Neural cell (in vitro differentiated cells): Measurements from ENCODE around the gene CDC37L1. TPM values are rescaled to one million over a fixed set of nuclear protein-coding genes. Genes with fewer than 3 reads are reported as not detected.
A peak's percentile ranks its signal among the peaks of the same experiment; 100 is the strongest.

ENCODE experiments used
- H2AFZ ChIP-seq: fragments of 200-600, 300-800 bp; sonication (generic), shearing (Covaris generic); 2 replicates; pipeline ENCODE4 v1.6.0; 2014; ENCODE audit warnings: low read depth, mild to moderate bottlenecking, antibody characterized with exemption, low read length, moderate library complexity
- H3F3A ChIP-seq: fragments of 200-600 bp; shearing (Covaris generic); 2 replicates; pipeline ENCODE4 v1.6.1; 2016; ENCODE audit warnings: mild to moderate bottlenecking, moderate library complexity, mixed read lengths, antibody characterized with exemption, low read length; ENCODE audit not compliant: insufficient read depth, poor library complexity, severe bottlenecking
- H3K27ac ChIP-seq: fragments of 200-600, 300-800 bp; sonication (generic), shearing (Covaris generic); 2 replicates; pipeline ENCODE4 v1.5.1; 2014; ENCODE audit warnings: mild to moderate bottlenecking, low read length, moderate library complexity
- H3K27me3 ChIP-seq: fragments of 300-800, 200-600 bp; sonication (generic), shearing (Covaris generic); 2 replicates; pipeline ENCODE4 v1.6.0; 2014; ENCODE audit warnings: mild to moderate bottlenecking, low read depth, low read length, moderate library complexity; ENCODE audit not compliant: insufficient read depth
- H3K36me3 ChIP-seq: fragments of 300-800, 200-600 bp; sonication (generic), shearing (Covaris generic); 2 replicates; pipeline ENCODE4 v1.5.1; 2014; ENCODE audit warnings: mild to moderate bottlenecking, antibody characterized with exemption, low read length, moderate library complexity; ENCODE audit not compliant: insufficient read depth
- H3K4me2 ChIP-seq: fragments of 300-800, 200-600 bp; sonication (generic), shearing (Covaris generic); 2 replicates; pipeline ENCODE4 v1.6.0; 2014; ENCODE audit warnings: mild to moderate bottlenecking, low read length
- H3K4me3 ChIP-seq: fragments of 300-800, 200-600 bp; sonication (generic), shearing (Covaris generic); 2 replicates; pipeline ENCODE4 v1.5.1; 2014; ENCODE audit warnings: mild to moderate bottlenecking, low read length, moderate library complexity
- H3K79me2 ChIP-seq: fragments of 200-600 bp; shearing (Covaris generic); replicated peaks from 2 replicates; pipeline ENCODE4 v1.6.0; 2014; ENCODE audit warnings: mild to moderate bottlenecking, low read length, moderate library complexity; ENCODE audit not compliant: insufficient read depth
- H3K9ac ChIP-seq: fragments of 300-800, 200-600 bp; sonication (generic), shearing (Covaris generic); 2 replicates; pipeline ENCODE4 v1.6.1; 2016; ENCODE audit warnings: mild to moderate bottlenecking, low read length, mixed read lengths
- H3K9me2 ChIP-seq: fragments of 200-600 bp; shearing (Covaris generic); 2 replicates; pipeline ENCODE4 v1.6.1; 2016; ENCODE audit warnings: mild to moderate bottlenecking, low read length, mixed read lengths; ENCODE audit not compliant: insufficient read depth
- H3K9me3 ChIP-seq: fragments of 200-600, 300-800 bp; sonication (generic), shearing (Covaris generic); 2 replicates; pipeline ENCODE4 v1.6.1; 2016; ENCODE audit warnings: mild to moderate bottlenecking, mixed run types, low read length, moderate library complexity, mixed read lengths
- H4K20me1 ChIP-seq: fragments of 200-600 bp; shearing (Covaris generic); 2 replicates; pipeline ENCODE4 v1.6.1; 2016; ENCODE audit warnings: mild to moderate bottlenecking, mixed run types; ENCODE audit not compliant: insufficient read depth
- EP300 ChIP-seq: fragments of 450-650 bp; conservative IDR thresholded peaks from 2 replicates; pipeline ENCODE4 v1.6.1; 2014; ENCODE audit warnings: antibody characterized with exemption, mild to moderate bottlenecking, moderate library complexity; ENCODE audit not compliant: poor library complexity, severe bottlenecking
- EZH2 ChIP-seq: fragments of 200-600, 300-800 bp; shearing (Covaris generic), sonication (generic); IDR thresholded peaks from 2 replicates; pipeline ENCODE4 v1.6.1; 2014; ENCODE audit warnings: antibody characterized with exemption, low read length, borderline replicate concordance, mild to moderate bottlenecking; ENCODE audit not compliant: insufficient read depth, poor library complexity, severe bottlenecking
- MXI1 ChIP-seq: fragments of 450-650 bp; conservative IDR thresholded peaks from 2 replicates; pipeline ENCODE4 v1.6.1; 2014; ENCODE audit warnings: antibody characterized with exemption, mild to moderate bottlenecking; ENCODE audit not compliant: poor library complexity, severe bottlenecking
- POLR2AphosphoS5 ChIP-seq: IDR thresholded peaks from 2 replicates; pipeline ENCODE4 v1.6.1; 2012
- RAD21 ChIP-seq: fragments of 450-650 bp; conservative IDR thresholded peaks from 2 replicates; pipeline ENCODE4 v1.6.1; 2014; ENCODE audit warnings: antibody characterized with exemption, mild to moderate bottlenecking, moderate library complexity
- SMC3 ChIP-seq: fragments of 450-650 bp; conservative IDR thresholded peaks from 2 replicates; pipeline ENCODE4 v1.6.1; 2014; ENCODE audit warnings: antibody characterized with exemption, mild to moderate bottlenecking, moderate library complexity; ENCODE audit not compliant: poor library complexity
- TAF1 ChIP-seq: IDR thresholded peaks from 2 replicates; pipeline ENCODE4 v1.6.1; 2012; ENCODE audit warnings: low read depth
- polyA plus RNA-seq: library from polyadenylated mRNA; depleted of rRNA; stranded (reverse); fragments of >200 nt; gene quantifications from 2 replicates; pipeline ENCODE4 v1.2.3, GENCODE V29; 2014
- TF ChIP-seq, protein P1 (sequence below): fragments of 450-650 bp; IDR thresholded peaks from 2 replicates; pipeline ENCODE4 v1.5.1; 2014; ENCODE audit warnings: antibody characterized with exemption, mild to moderate bottlenecking, moderate library complexity; ENCODE audit not compliant: poor library complexity, severe bottlenecking
- TF ChIP-seq, protein P2 (sequence below): IDR thresholded peaks from 2 replicates; pipeline ENCODE4 v1.6.1; 2012; ENCODE audit warnings: borderline replicate concordance

Gene CDC37L1
- polyA plus RNA-seq, 1 donor from 2014 or later: 34.7 TPM

DNA sequence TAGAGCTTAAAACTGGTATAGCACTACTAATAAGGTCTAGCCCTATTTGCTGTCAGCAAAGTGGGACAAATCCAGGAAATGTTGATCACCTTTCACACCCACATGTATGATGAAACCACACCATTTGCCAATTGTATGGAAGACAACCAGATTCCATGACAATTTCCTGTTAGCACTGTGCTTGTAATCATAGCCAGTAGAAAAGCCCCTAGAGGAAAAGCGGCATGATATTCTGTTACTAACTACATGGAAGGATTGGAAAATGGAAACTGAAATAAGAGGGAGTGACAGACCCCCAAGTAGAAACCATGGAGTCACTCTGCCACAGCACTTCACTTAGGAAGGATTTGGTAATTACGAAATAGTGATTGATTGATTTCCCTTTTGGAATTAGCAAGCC lies 14.0 kb upstream of the CDC37L1 start:
- H3K9ac ChIP-seq: no peak overlapping the region
- no peak overlapping the region for H2AFZ ChIP-seq
- H3K9me3 ChIP-seq: no peaks in the 10 kb centered on the region
- no peaks in the 10 kb centered on the region for H4K20me1 ChIP-seq
- TF ChIP-seq TAF1 (no peak), MXI1 (no peak), EP300 (no peak), RAD21 (no peak), EZH2 (no peak), SMC3 (no peak), POLR2AphosphoS5 (no peak)
- TF ChIP-seq, protein P1, sequence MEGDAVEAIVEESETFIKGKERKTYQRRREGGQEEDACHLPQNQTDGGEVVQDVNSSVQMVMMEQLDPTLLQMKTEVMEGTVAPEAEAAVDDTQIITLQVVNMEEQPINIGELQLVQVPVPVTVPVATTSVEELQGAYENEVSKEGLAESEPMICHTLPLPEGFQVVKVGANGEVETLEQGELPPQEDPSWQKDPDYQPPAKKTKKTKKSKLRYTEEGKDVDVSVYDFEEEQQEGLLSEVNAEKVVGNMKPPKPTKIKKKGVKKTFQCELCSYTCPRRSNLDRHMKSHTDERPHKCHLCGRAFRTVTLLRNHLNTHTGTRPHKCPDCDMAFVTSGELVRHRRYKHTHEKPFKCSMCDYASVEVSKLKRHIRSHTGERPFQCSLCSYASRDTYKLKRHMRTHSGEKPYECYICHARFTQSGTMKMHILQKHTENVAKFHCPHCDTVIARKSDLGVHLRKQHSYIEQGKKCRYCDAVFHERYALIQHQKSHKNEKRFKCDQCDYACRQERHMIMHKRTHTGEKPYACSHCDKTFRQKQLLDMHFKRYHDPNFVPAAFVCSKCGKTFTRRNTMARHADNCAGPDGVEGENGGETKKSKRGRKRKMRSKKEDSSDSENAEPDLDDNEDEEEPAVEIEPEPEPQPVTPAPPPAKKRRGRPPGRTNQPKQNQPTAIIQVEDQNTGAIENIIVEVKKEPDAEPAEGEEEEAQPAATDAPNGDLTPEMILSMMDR: no peak
- TF ChIP-seq, protein P2, sequence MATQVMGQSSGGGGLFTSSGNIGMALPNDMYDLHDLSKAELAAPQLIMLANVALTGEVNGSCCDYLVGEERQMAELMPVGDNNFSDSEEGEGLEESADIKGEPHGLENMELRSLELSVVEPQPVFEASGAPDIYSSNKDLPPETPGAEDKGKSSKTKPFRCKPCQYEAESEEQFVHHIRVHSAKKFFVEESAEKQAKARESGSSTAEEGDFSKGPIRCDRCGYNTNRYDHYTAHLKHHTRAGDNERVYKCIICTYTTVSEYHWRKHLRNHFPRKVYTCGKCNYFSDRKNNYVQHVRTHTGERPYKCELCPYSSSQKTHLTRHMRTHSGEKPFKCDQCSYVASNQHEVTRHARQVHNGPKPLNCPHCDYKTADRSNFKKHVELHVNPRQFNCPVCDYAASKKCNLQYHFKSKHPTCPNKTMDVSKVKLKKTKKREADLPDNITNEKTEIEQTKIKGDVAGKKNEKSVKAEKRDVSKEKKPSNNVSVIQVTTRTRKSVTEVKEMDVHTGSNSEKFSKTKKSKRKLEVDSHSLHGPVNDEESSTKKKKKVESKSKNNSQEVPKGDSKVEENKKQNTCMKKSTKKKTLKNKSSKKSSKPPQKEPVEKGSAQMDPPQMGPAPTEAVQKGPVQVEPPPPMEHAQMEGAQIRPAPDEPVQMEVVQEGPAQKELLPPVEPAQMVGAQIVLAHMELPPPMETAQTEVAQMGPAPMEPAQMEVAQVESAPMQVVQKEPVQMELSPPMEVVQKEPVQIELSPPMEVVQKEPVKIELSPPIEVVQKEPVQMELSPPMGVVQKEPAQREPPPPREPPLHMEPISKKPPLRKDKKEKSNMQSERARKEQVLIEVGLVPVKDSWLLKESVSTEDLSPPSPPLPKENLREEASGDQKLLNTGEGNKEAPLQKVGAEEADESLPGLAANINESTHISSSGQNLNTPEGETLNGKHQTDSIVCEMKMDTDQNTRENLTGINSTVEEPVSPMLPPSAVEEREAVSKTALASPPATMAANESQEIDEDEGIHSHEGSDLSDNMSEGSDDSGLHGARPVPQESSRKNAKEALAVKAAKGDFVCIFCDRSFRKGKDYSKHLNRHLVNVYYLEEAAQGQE: no peak
- no peak overlapping the region for H3K27ac ChIP-seq
- no peaks in the 10 kb centered on the region for H3K36me3 ChIP-seq
- H3K79me2 ChIP-seq: no peaks in the 10 kb centered on the region
- no peaks in the 10 kb centered on the region for H3K9me2 ChIP-seq
- no peaks in the 10 kb centered on the region for H3K27me3 ChIP-seq
- peak overlapping the region; percentile 94 for H3K4me2 ChIP-seq
- H3F3A ChIP-seq: no peaks in the 10 kb centered on the region
- H3K4me3 ChIP-seq: peak overlapping the region; percentile 98

DNA sequence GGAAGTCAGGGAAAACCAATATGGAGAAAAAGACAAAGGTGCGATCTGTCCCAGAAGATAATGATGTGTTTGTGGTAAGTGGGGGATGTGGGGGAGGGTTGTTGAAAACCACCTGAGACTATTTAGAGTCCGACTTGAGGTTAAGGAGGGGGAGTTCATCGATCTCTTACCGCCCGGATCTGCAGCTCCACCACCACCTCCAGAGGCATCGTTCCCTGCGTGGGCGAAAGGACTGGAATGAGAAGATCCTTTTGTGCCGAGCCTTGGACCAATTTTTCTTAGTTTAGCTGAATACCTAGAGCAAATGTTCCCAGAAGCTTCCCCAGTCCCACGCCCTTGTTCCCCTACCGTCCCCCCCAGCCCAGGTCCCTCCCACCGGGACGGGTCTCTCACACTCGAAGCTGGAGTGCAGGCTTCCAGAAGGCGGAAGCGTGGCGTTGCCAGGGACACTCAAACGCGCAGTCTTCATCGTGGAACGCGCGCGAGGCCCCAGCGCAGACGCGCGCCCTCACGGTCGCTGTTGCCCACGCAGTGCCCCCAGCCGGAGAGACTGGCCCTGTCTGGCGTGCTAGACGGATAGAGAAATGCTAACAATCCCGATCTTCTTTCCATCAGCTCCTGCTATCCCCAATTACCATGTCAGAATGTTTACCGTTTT lies 13.2 kb upstream of the CDC37L1 start, which contains the start of gene SPATA6L:
TSS of gene SPATA6L (minus strand) at position 439 of the 658 bp plus-strand sequence. CDS start at position 209, 230 bp downstream.
- no peaks in the 10 kb centered on the region for H3K79me2 ChIP-seq
- H4K20me1 ChIP-seq: no peaks in the 10 kb centered on the region
- H3K27ac ChIP-seq: no peak within 1 kb of the TSS
- no peaks in the 10 kb centered on the region for H3K36me3 ChIP-seq
- no peaks in the 10 kb centered on the region for H3K9me2 ChIP-seq
- H3K27me3 ChIP-seq: no peaks in the 10 kb centered on the region
- H3K4me3 ChIP-seq: peak within 1 kb of the TSS; percentile 98
- peak within 1 kb of the TSS; percentile 94 for H3K4me2 ChIP-seq
- no peak within 1 kb of the TSS for H2AFZ ChIP-seq
- no peaks in the 10 kb centered on the region for H3F3A ChIP-seq
- H3K9ac ChIP-seq: no peak within 1 kb of the TSS
- H3K9me3 ChIP-seq: no peaks in the 10 kb centered on the region
- TF ChIP-seq SMC3 (no peak), EP300 (no peak), MXI1 (no peak), EZH2 (no peak), RAD21 (no peak), POLR2AphosphoS5 (no peak)
- TF ChIP-seq, protein P2: no peak
- TF ChIP-seq, protein P1: no peak
